ENCODE data around the gene CFAP90.

GRCh38 chr5:7801891-7802614 is 48.9 kb downstream of the CFAP90 start:
- no peak for TF ChIP-seq SIN3A (IDR thresholded peaks at IDR 0.05; ENCODE audit: low read depth)
- no peak for TF ChIP-seq REST (IDR thresholded peaks at IDR 0.05; ENCODE audit: low read depth)
- no peak for TF ChIP-seq POLR2A (IDR thresholded peaks at IDR 0.05; ENCODE audit: borderline replicate concordance, extremely low read depth, insufficient read depth, insufficient read length)
- no peak for TF ChIP-seq CTCF (IDR thresholded peaks at IDR 0.05 in 2 of 3, conservative IDR thresholded peaks at IDR 0.05 in 1 of 3; ENCODE audit: borderline replicate concordance in 1 of 3, insufficient read depth in 1 of 3, low read depth in 2 of 3, low read length in 2 of 3)
- no peak for TF ChIP-seq EZH2phosphoT487 (IDR thresholded peaks at IDR 0.05; ENCODE audit: borderline replicate concordance)
- TF ChIP-seq CEBPB (IDR thresholded peaks at IDR 0.05; ENCODE audit: low read depth): no peak
- no peak for TF ChIP-seq EZH2 (IDR thresholded peaks at IDR 0.05)
- no peak for TF ChIP-seq YY1 (IDR thresholded peaks at IDR 0.05; ENCODE audit: extremely low read depth, insufficient replicate concordance, low read depth, low read length)
- no peak for TF ChIP-seq ATF3 (IDR thresholded peaks at IDR 0.05)
- no peak for TF ChIP-seq ZNF274 (IDR thresholded peaks at IDR 0.05; ENCODE audit: low read depth, low read length)
